ENCODE data around the gene MRTO4.

- TF ChIP-seq CTCF (IDR thresholded peaks at IDR 0.05; ENCODE audit: low read depth, low read length) (no peak), EZH2phosphoT487 (IDR thresholded peaks at IDR 0.05; ENCODE audit: low read depth) (no peak)
Measured at GRCh38 chr1:19306941-19307340, 55.3 kb downstream of the MRTO4 start.
